Peyer's patch (tissue), 4 donors: ENCODE measurements around the gene LDLRAD4. TPM values are rescaled to one million over a fixed set of nuclear protein-coding genes. Genes with fewer than 3 reads are reported as not detected.
"Not testable (repeated sequence)": the region's sequence is repeated elsewhere in the genome, so short reads cannot be mapped to it uniquely, and the experiment has no call there.

Experiments
- DNase-seq, 3 donors: peaks; one replicate each; pipeline ENCODE4 v3.0.0-alpha.2; 2017 to 2019
- H3K27ac ChIP-seq, 4 donors: fragments of 200-600 bp; sonication (generic); one replicate each; pipeline ENCODE4 v1.5.1; 2016 to 2019
- H3K27me3 ChIP-seq, 2 donors: fragments of 200-600 bp; sonication (generic); one replicate each; pipeline ENCODE4 v1.5.1; 2019
- H3K36me3 ChIP-seq, 3 donors: fragments of 200-600 bp; sonication (generic); one replicate each; pipeline ENCODE4 v1.5.1; 2016 to 2019
- H3K4me1 ChIP-seq, 4 donors: fragments of 200-600 bp; sonication (generic); one replicate each; pipeline ENCODE4 v1.5.1; 2016 to 2019
- H3K4me3 ChIP-seq, 4 donors: fragments of 200-600 bp; sonication (generic); 1 replicate in 3 of 4; 2 replicates in 1 of 4; pipeline ENCODE4 v1.5.1; 2016 to 2019; ENCODE audit warnings: mild to moderate bottlenecking in 1 of 4
- H3K9me3 ChIP-seq, 4 donors: fragments of 200-600 bp; sonication (generic); one replicate each; pipeline ENCODE4 v1.5.1; 2016 to 2019; ENCODE audit warnings: mild to moderate bottlenecking in 1 of 4
- POLR2A ChIP-seq, 2 donors: fragments of 450-650 bp; IDR thresholded peaks; one replicate each; pipeline ENCODE4 v1.5.1; 2017; ENCODE audit warnings: antibody characterized with exemption in 2 of 2, mild to moderate bottlenecking in 2 of 2, moderate library complexity in 2 of 2
- total RNA-seq, 4 donors: library from RNA; depleted of rRNA; stranded (reverse); fragments of >200 nt; gene quantifications; one replicate each; pipeline ENCODE4 v1.1.0, GENCODE V29; 2016
- TF ChIP-seq, protein P1 (sequence below), 6 experiments: fragments of 450-650 bp in 4 of 6; fragments of 200-600 bp in 2 of 6; sonication (generic) in 1 of 6; IDR thresholded peaks; one replicate each; pipeline ENCODE4 v1.5.1; 2017 to 2019; ENCODE audit warnings: antibody characterized with exemption in 6 of 6, mild to moderate bottlenecking in 3 of 6, moderate library complexity in 1 of 6

The LDLRAD4 gene
- total RNA-seq, 4 donors from 2014 or later: 24.8 to 128 (median 50.0) TPM

DNA sequence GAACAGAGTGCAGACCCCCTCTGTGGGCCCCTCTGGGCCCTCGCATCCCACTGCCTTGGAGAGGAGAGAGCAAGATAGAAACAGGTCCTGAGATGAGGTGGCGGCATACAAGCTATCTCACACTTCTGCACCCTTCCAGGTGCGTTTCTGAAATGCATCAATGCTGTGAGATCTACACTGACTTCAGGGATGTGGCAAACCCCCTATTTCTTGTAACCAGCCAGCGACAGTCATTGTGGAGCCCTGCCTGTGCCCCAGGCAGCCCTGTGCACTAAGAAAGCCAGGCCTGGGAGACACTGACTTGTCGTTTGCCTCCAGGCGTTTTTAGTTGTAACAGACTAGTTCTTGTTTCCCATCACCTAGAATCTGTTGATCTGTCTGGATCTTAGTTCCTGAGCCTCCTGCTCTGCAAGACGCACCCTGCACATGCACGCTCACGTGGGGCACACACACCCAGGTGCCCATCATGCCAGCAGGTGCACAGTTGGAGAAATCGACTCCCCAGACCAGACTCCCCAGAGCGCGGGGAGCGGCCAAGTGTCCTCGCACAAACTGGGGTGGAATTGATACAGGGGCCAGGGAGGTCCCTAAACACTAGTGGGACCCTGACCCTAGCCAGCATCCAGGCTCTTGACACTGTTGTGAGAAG, 269.8 kb downstream of the LDLRAD4 start:
- Histone ChIP-seq H3K4me3 (no peak overlapping the region), H3K36me3 (peaks cover 0 to 4% (median 0%) of the 10 kb centered on the region in 3 donors), H3K9me3 (no peaks in the 10 kb centered on the region), H3K4me1 (no peaks in the 10 kb centered on the region), H3K27ac (no peak overlapping the region), H3K27me3 (no peaks in the 10 kb centered on the region)
- no peak for TF ChIP-seq POLR2A (IDR thresholded peaks at IDR 0.05)
- TF ChIP-seq, protein P1, sequence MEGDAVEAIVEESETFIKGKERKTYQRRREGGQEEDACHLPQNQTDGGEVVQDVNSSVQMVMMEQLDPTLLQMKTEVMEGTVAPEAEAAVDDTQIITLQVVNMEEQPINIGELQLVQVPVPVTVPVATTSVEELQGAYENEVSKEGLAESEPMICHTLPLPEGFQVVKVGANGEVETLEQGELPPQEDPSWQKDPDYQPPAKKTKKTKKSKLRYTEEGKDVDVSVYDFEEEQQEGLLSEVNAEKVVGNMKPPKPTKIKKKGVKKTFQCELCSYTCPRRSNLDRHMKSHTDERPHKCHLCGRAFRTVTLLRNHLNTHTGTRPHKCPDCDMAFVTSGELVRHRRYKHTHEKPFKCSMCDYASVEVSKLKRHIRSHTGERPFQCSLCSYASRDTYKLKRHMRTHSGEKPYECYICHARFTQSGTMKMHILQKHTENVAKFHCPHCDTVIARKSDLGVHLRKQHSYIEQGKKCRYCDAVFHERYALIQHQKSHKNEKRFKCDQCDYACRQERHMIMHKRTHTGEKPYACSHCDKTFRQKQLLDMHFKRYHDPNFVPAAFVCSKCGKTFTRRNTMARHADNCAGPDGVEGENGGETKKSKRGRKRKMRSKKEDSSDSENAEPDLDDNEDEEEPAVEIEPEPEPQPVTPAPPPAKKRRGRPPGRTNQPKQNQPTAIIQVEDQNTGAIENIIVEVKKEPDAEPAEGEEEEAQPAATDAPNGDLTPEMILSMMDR (IDR thresholded peaks at IDR 0.05): no peak
- no peak for DNase-seq

- H3K27me3 ChIP-seq, H3K4me3 ChIP-seq, H3K4me1 ChIP-seq, H3K27ac ChIP-seq, H3K9me3 ChIP-seq, DNase-seq, H3K36me3 ChIP-seq: not testable (repeated sequence)
These were observed 270.7 kb downstream of the LDLRAD4 start for GRCh38 chr18:13489303-13489702.

GRCh38 chr18:13491138-13491537, 272.6 kb downstream of the LDLRAD4 start:
- Histone ChIP-seq H3K36me3 (no peaks in the 10 kb centered on the region), H3K27ac (no peak overlapping the region), H3K9me3 (no peaks in the 10 kb centered on the region), H3K4me1 (no peaks in the 10 kb centered on the region), H3K27me3 (no peaks in the 10 kb centered on the region), H3K4me3 (no peak overlapping the region)
- DNase-seq: no peak
- no peak for TF ChIP-seq POLR2A (IDR thresholded peaks at IDR 0.05)
- TF ChIP-seq, protein P1 (IDR thresholded peaks at IDR 0.05): no peak

DNA sequence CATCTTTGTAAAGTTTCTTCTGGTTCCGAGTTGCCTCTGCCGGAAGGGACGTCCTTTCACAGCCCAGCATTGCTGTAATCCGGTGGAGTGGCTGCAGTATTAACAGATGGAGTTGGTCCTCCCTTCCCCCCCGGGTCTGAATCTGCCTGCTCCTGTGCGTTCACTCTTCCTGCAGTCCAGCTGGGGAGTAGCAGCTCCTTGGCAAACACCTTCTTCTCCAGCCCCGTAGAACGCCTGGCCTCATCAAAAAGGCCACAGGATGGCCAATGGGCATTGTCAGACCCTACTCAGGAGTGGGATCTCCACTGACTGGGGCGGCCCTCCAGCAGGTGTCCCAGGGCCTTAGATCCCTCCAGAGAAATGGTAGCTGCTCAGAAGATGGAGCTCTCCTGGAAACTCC, 273.8 kb downstream of the LDLRAD4 start:
- H3K27me3 ChIP-seq: no peaks in the 10 kb centered on the region
- no peak overlapping the region for H3K27ac ChIP-seq
- TF ChIP-seq POLR2A (IDR thresholded peaks at IDR 0.05): no peak
- TF ChIP-seq, protein P1 (IDR thresholded peaks at IDR 0.05): no peak
- DNase-seq: no peak
- H3K4me3 ChIP-seq: no peak overlapping the region
- no peaks in the 10 kb centered on the region for H3K4me1 ChIP-seq
- H3K36me3 ChIP-seq: peaks cover 0 to 3% (median 0%) of the 10 kb centered on the region in 3 donors
- no peaks in the 10 kb centered on the region for H3K9me3 ChIP-seq

- Histone ChIP-seq H3K4me1 (no peaks in the 10 kb centered on the region), H3K27ac (no peak overlapping the region), H3K9me3 (no peaks in the 10 kb centered on the region), H3K4me3 (no peak overlapping the region), H3K36me3 (peaks cover 0 to 8% (median 0%) of the 10 kb centered on the region in 3 donors), H3K27me3 (no peaks in the 10 kb centered on the region)
- no peak for DNase-seq
- TF ChIP-seq POLR2A (IDR thresholded peaks at IDR 0.05): no peak
- TF ChIP-seq, protein P1 (IDR thresholded peaks at IDR 0.05): no peak
These were observed 274.5 kb downstream of the LDLRAD4 start for GRCh38 chr18:13493079-13493478.

DNA sequence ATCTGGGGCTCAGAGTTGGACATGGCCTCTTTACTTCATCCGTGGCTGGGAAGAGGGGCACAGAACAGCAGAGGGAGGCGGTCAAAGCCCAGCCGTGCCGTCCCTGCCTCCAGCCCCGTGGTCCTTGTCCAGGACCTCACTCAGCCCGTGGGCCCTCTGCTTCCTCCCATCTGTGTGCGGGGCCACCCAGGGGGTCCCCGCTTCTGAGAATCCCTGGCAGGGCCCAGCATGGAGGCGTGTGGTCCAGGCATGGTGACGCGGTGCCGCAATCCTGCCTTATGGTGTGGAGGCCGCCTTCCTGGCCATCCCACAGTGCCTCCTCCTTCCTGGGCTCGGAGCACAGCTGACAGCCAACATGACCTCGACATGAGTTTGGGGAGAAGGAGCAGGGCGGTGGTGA, 275.2 kb downstream of the LDLRAD4 start:
- Histone ChIP-seq H3K4me3 (no peak overlapping the region), H3K4me1 (no peaks in the 10 kb centered on the region), H3K27ac (no peak overlapping the region), H3K27me3 (no peaks in the 10 kb centered on the region), H3K36me3 (peaks cover 0 to 15% (median 0%) of the 10 kb centered on the region in 3 donors), H3K9me3 (no peaks in the 10 kb centered on the region)
- no peak for DNase-seq
- no peak for TF ChIP-seq POLR2A (IDR thresholded peaks at IDR 0.05)
- TF ChIP-seq, protein P1 (IDR thresholded peaks at IDR 0.05): no peak
